ENCODE data around the gene GRM8. TPM values are rescaled to one million over a fixed set of nuclear protein-coding genes. Genes with fewer than 3 reads are reported as not detected.

GRM8 gene
- total RNA-seq, 1 experiment from 2014 or later, result not detected

- no peaks in the 10 kb centered on the region for H3K4me1 ChIP-seq (ENCODE audit: insufficient read depth, low read length)
- H3K27me3 ChIP-seq (ENCODE audit: low read length), result no peaks in the 10 kb centered on the region
- no peaks in the 10 kb centered on the region for H3K79me2 ChIP-seq (ENCODE audit: low read length)
- H3F3A ChIP-seq (ENCODE audit: low read length, unreplicated experiment), result no peaks in the 10 kb centered on the region
- ATAC-seq, result no peak
- no peak overlapping the region for H3K4me2 ChIP-seq (ENCODE audit: low read length)
- H3K9me3 ChIP-seq (ENCODE audit: low read length), result 0 out of 2 replicates have a peak, but pooled peaks cover 4% of the 10 kb centered on the region
- DNase-seq, result no peak
- no peak overlapping the region for H3K9ac ChIP-seq (ENCODE audit: low read length)
- TF ChIP-seq CTCF (conservative IDR thresholded peaks at IDR 0.05; ENCODE audit: low read depth, low read length), result no peak
- TF ChIP-seq EZH2phosphoT487 (IDR thresholded peaks at IDR 0.05; ENCODE audit: borderline replicate concordance, low read length), result no peak
- TF ChIP-seq EZH2 (IDR thresholded peaks at IDR 0.05; ENCODE audit: low read length, unreplicated experiment), result no peak
- intact Hi-C loops (cut with micrococcal nuclease), result no loop called here
- ChIA-PET POLR2A (ENCODE audit: unreplicated experiment) (no interaction called here), CTCF (no interaction called here)
- H3K36me3 ChIP-seq (ENCODE audit: low read depth, low read length), result no peaks in the 10 kb centered on the region
- no peak overlapping the region for H3K4me3 ChIP-seq (ENCODE audit: low read length)
- H4K20me1 ChIP-seq (ENCODE audit: low read length), result no peaks in the 10 kb centered on the region
- H3K27ac ChIP-seq (ENCODE audit: low read length), result no peak overlapping the region
- no peak overlapping the region for H2AFZ ChIP-seq (ENCODE audit: low read length)
- H3K9me2 ChIP-seq (replicated peaks; ENCODE audit: low read length), result no peaks in the 10 kb centered on the region
- no TSS peak for BruUV-seq (replicated peaks)
Measured at GRCh38 chr7:126462405-126462804, 790.3 kb downstream of the GRM8 start.

GRCh38 chr7:126460664-126461063 lies 792.1 kb downstream of the GRM8 start:
- no peak overlapping the region for H3K9ac ChIP-seq (ENCODE audit: low read length)
- H3K4me1 ChIP-seq (ENCODE audit: insufficient read depth, low read length), result no peaks in the 10 kb centered on the region
- H3K9me3 ChIP-seq (ENCODE audit: low read length), result 0 out of 2 replicates have a peak, but pooled peaks cover 4% of the 10 kb centered on the region
- no peak overlapping the region for H3K4me3 ChIP-seq (ENCODE audit: low read length)
- H3K4me2 ChIP-seq (ENCODE audit: low read length), result no peak overlapping the region
- ATAC-seq, result no peak
- TF ChIP-seq EZH2phosphoT487 (IDR thresholded peaks at IDR 0.05; ENCODE audit: borderline replicate concordance, low read length) (no peak), EZH2 (IDR thresholded peaks at IDR 0.05; ENCODE audit: low read length, unreplicated experiment) (no peak), CTCF (conservative IDR thresholded peaks at IDR 0.05; ENCODE audit: low read depth, low read length) (no peak)
- no peaks in the 10 kb centered on the region for H3K27me3 ChIP-seq (ENCODE audit: low read length)
- no peaks in the 10 kb centered on the region for H3F3A ChIP-seq (ENCODE audit: low read length, unreplicated experiment)
- H3K9me2 ChIP-seq (replicated peaks; ENCODE audit: low read length), result no peaks in the 10 kb centered on the region
- H4K20me1 ChIP-seq (ENCODE audit: low read length), result no peaks in the 10 kb centered on the region
- DNase-seq, result no peak
- ChIA-PET POLR2A (ENCODE audit: unreplicated experiment) (no interaction called here), CTCF (no interaction called here)
- BruUV-seq (replicated peaks), result no TSS peak
- H3K36me3 ChIP-seq (ENCODE audit: low read depth, low read length), result no peaks in the 10 kb centered on the region
- no peaks in the 10 kb centered on the region for H3K79me2 ChIP-seq (ENCODE audit: low read length)
- no peak overlapping the region for H2AFZ ChIP-seq (ENCODE audit: low read length)
- H3K27ac ChIP-seq (ENCODE audit: low read length), result no peak overlapping the region
- intact Hi-C loops (cut with micrococcal nuclease), result no loop called here

- Histone ChIP-seq H3K9me3 (ENCODE audit: low read length) (0 out of 2 replicates have a peak, but pooled peaks cover 4% of the 10 kb centered on the region), H3K79me2 (ENCODE audit: low read length) (no peaks in the 10 kb centered on the region), H4K20me1 (ENCODE audit: low read length) (no peaks in the 10 kb centered on the region), H3K9ac (ENCODE audit: low read length) (no peak overlapping the region), H3K4me2 (ENCODE audit: low read length) (no peak overlapping the region), H3F3A (ENCODE audit: low read length, unreplicated experiment) (no peaks in the 10 kb centered on the region), H3K36me3 (ENCODE audit: low read depth, low read length) (no peaks in the 10 kb centered on the region), H2AFZ (ENCODE audit: low read length) (no peak overlapping the region), H3K27ac (ENCODE audit: low read length) (no peak overlapping the region), H3K4me3 (ENCODE audit: low read length) (no peak overlapping the region), H3K4me1 (ENCODE audit: insufficient read depth, low read length) (no peaks in the 10 kb centered on the region), H3K27me3 (ENCODE audit: low read length) (no peaks in the 10 kb centered on the region), H3K9me2 (replicated peaks; ENCODE audit: low read length) (no peaks in the 10 kb centered on the region)
- ChIA-PET POLR2A (ENCODE audit: unreplicated experiment) (no interaction called here), CTCF (no interaction called here)
- DNase-seq (no peak), ATAC-seq (no peak)
- intact Hi-C loops (cut with micrococcal nuclease), result no loop called here
- no TSS peak for BruUV-seq (replicated peaks)
- no peak for TF ChIP-seq EZH2 (IDR thresholded peaks at IDR 0.05; ENCODE audit: low read length, unreplicated experiment)
- TF ChIP-seq CTCF (conservative IDR thresholded peaks at IDR 0.05; ENCODE audit: low read depth, low read length), result no peak
- no peak for TF ChIP-seq EZH2phosphoT487 (IDR thresholded peaks at IDR 0.05; ENCODE audit: borderline replicate concordance, low read length)
Measured at GRCh38 chr7:126453104-126453503, 799.6 kb downstream of the GRM8 start.

Data from PC-3 (cell line).